Measurements from ENCODE around the gene TIMM50. TPM values are rescaled to one million over a fixed set of nuclear protein-coding genes. Genes with fewer than 3 reads are reported as not detected.
A peak's percentile ranks its signal among the peaks of the same experiment; 100 is the strongest.

The TIMM50 gene
- total RNA-seq, 1 donor from 2014 or later = 68.9 TPM

DNA sequence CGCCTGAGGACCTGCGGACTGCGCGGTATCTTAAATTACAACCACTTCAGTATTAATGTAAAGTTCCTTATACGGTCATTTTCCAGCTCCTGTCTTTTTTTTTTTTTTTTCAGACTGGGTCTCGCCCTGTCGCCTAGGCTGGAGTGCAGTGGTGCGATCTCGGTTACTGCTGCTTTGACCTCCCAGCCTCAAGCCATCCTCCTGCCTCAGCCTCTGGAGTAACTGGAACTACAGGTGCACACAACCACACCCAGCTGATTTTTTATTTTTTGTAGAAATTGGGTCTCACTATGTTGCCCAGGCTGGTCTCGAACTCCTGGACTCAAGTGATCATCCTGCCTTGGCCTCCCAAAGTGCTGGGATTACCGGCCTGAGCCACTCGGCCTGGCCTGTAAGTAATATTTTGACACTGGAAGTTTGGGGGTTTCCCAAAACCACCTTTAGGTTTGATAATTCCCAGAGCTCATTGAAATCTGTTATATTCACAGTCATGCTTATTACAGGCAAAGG is 52.4 kb downstream of the TIMM50 start:
- peaks cover 8% of the 10 kb centered on the region for H3K36me3 Mint-ChIP-seq (ENCODE audit: low read depth)
- peaks cover 24% of the 10 kb centered on the region for H3K4me1 Mint-ChIP-seq

DNA sequence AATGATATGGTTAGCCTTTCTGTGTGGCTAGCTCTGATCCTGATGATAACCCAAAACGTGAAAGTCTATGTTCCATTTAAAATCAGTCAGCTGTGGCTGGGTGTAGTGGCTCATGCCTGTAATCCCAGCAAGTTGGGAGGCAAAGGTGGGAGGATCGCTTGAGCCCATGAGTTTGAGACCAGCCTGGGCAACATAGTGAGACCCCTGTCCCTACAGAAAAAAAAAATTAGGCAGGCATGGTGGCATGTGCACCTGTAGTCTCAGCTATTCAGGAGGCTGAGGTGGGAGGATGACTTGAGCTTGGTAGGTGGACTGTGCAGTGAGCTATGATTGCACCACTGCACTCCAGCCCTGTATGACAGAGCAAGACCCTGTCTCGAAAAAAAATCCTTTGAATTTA is 53.2 kb downstream of the TIMM50 start:
- H3K4me1 Mint-ChIP-seq = peaks cover 31% of the 10 kb centered on the region
- H3K9me3 Mint-ChIP-seq = no peaks in the 10 kb centered on the region
- H3K27me3 Mint-ChIP-seq = no peaks in the 10 kb centered on the region
- H3K36me3 Mint-ChIP-seq (ENCODE audit: low read depth) = peaks cover 5% of the 10 kb centered on the region
- DNase-seq (no peak), ATAC-seq (ENCODE audit: low read depth) (no peak)
- CTCF ChIA-PET = interaction anchor here (1.3 to 3.8 kb wide), 6 partner anchors 59 to 411 kb away, joined by 3 to 20 read pairs (median 9); partner anchors contain the start of gene SUPT5H
- TF ChIP-seq, protein P1, sequence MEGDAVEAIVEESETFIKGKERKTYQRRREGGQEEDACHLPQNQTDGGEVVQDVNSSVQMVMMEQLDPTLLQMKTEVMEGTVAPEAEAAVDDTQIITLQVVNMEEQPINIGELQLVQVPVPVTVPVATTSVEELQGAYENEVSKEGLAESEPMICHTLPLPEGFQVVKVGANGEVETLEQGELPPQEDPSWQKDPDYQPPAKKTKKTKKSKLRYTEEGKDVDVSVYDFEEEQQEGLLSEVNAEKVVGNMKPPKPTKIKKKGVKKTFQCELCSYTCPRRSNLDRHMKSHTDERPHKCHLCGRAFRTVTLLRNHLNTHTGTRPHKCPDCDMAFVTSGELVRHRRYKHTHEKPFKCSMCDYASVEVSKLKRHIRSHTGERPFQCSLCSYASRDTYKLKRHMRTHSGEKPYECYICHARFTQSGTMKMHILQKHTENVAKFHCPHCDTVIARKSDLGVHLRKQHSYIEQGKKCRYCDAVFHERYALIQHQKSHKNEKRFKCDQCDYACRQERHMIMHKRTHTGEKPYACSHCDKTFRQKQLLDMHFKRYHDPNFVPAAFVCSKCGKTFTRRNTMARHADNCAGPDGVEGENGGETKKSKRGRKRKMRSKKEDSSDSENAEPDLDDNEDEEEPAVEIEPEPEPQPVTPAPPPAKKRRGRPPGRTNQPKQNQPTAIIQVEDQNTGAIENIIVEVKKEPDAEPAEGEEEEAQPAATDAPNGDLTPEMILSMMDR (IDR thresholded peaks at IDR 0.05) = no peak
- intact Hi-C loops (cut with micrococcal nuclease) = loop anchor here (1.0 to 5.0 kb wide), 3 partner anchors 191 to 411 kb away; partner anchors contain the start of gene SAMD4B
- H3K4me3 Mint-ChIP-seq = no peak overlapping the region
- H3K27ac Mint-ChIP-seq = no peak overlapping the region
- POLR2A ChIA-PET = interaction anchor here (1.9 kb wide), 1 partner anchor 89 kb away, joined by 5 read pairs; the partner anchor contains the start of gene SUPT5H

More for the DNA sequence above, 52.4 kb downstream of the TIMM50 start:
- POLR2A ChIA-PET = interaction anchor here (0.5 to 2.1 kb wide), 8 partner anchors 59 to 676 kb away, joined by 3 to 17 read pairs (median 4); partner anchors contain the start of genes PLEKHG2, RPS16 and SUPT5H
- ATAC-seq (ENCODE audit: low read depth) = no peak
- no peaks in the 10 kb centered on the region for H3K9me3 Mint-ChIP-seq
- no peaks in the 10 kb centered on the region for H3K27me3 Mint-ChIP-seq
- intact Hi-C loops (cut with micrococcal nuclease) = loop anchor here (1.0 to 5.0 kb wide), 3 partner anchors 191 to 411 kb away; partner anchors contain the start of gene SAMD4B
- no peak for DNase-seq
- CTCF ChIA-PET = interaction anchor here (1.2 to 3.8 kb wide), 5 partner anchors 59 to 411 kb away, joined by 4 to 20 read pairs (median 12); no protein-coding TSS in a partner anchor
- H3K27ac Mint-ChIP-seq = no peak overlapping the region
- TF ChIP-seq, protein P1 (IDR thresholded peaks at IDR 0.05) = no peak
- H3K4me3 Mint-ChIP-seq = peak overlapping the region; percentile 95

DNA sequence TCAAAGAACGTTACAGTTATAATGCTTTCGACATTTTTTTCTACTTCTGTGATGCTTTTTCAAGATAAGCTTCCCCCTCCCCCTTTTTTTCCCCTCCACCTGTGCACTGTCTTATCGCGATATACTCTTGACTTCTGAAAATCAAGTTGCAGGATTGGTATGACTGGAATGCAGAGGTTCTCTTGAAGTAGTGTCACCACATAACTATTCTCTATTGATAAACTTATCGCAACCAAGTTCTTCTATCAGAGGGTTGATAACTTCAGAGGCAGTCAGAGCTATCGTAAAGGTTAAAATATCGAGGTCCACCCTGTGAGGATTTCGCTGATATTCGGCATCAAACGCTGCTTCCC is 58.5 kb downstream of the TIMM50 start:
- ChIA-PET POLR2A (interaction anchor here (0.5 to 1.5 kb wide), 5 partner anchors 11 to 141 kb away, joined by 3 to 6 read pairs (median 3); partner anchors contain the start of gene RPS16), CTCF (interaction anchor here (1.4 kb wide), 1 partner anchor 64 kb away, joined by 3 read pairs; no protein-coding TSS in a partner anchor)
- H3K9me3 Mint-ChIP-seq = no peaks in the 10 kb centered on the region
- ATAC-seq (ENCODE audit: low read depth) = no peak
- peak overlapping the region; percentile 77 for H3K27ac Mint-ChIP-seq
- TF ChIP-seq, protein P1 (IDR thresholded peaks at IDR 0.05) = no peak
- peaks cover 40% of the 10 kb centered on the region for H3K4me1 Mint-ChIP-seq
- peaks cover 4% of the 10 kb centered on the region for H3K36me3 Mint-ChIP-seq (ENCODE audit: low read depth)
- H3K4me3 Mint-ChIP-seq = peak overlapping the region; percentile 88
- intact Hi-C loops (cut with micrococcal nuclease) = no loop called here
- DNase-seq = no peak
- H3K27me3 Mint-ChIP-seq = no peaks in the 10 kb centered on the region

DNA sequence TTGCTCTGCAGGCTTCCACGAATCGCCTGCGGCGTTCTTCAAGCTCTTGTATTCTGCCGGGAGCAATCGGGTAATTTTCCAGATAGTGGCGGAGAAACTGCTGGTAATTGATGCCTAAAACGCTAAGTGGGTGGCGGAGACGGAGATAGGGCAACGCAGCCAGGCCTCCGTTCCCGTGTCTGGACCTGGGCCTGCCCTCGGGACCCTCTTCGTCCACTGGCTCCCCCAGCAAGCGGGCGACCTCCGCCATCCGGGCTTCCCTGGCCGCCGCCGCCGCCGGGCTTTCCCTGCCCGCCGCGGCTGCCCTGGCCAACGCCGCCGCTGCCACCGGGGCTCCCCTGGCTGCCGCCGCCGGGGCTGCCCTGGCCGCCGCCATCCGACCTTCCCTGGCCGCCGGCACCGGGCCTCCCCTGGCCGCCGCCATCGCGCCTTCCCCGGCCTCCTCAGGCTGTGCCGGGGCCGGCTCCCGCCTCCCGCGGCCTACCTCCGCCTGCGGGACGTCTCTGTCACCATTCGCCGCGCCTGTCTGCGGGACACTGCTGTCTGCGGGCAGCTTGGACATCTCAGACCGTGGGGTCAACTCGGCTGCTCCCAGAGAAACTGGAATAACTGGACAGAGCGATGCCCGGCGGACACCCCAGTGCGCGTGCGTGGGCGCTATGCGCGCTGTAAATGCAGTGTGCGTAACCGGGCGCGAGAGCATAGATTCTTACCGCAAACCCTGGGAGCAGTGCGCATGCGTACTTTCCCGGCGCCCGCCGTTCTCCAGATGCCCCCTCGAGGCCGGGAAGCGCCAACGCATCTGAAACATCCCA is 59.1 kb downstream of the TIMM50 start, which contains the start of gene EID2:
TSS of gene EID2 (minus strand) at position 644 of the 815 bp plus-strand sequence. CDS start at position 562, 82 bp downstream.
- H3K36me3 Mint-ChIP-seq (ENCODE audit: low read depth) = peaks cover 4% of the 10 kb centered on the region

More for the DNA sequence above, 59.1 kb downstream of the TIMM50 start, which contains the start of gene EID2:
- DNase-seq (peak; percentile 88), ATAC-seq (ENCODE audit: low read depth) (peak; percentile 95)
- Mint-ChIP-seq H3K4me3 (peak within 1 kb of the TSS; percentile 95), H3K27me3 (no peaks in the 10 kb centered on the region), H3K4me1 (peaks cover 40% of the 10 kb centered on the region), H3K27ac (peak within 1 kb of the TSS; percentile 93), H3K9me3 (no peaks in the 10 kb centered on the region)
- TF ChIP-seq, protein P1 (IDR thresholded peaks at IDR 0.05) = no peak
- ChIA-PET CTCF (interaction anchor here (0.9 to 1.4 kb wide), 4 partner anchors 65 to 417 kb away, joined by 3 to 4 read pairs (median 3); no protein-coding TSS in a partner anchor), POLR2A (interaction anchor here (0.7 to 1.5 kb wide), 4 partner anchors 104 to 142 kb away, joined by 3 read pairs; partner anchors contain the start of gene RPS16)
- intact Hi-C loops (cut with micrococcal nuclease) = loop anchor here (1.0 to 5.0 kb wide), 2 partner anchors 7 to 293 kb away; partner anchors contain the start of genes DYRK1B and EID2B
